ENCODE data around the gene ITGAE.
"Not testable (repeated sequence)": the region's sequence is repeated elsewhere in the genome, so short reads cannot be mapped to it uniquely, and the experiment has no call there.

ITGAE gene, protein sequence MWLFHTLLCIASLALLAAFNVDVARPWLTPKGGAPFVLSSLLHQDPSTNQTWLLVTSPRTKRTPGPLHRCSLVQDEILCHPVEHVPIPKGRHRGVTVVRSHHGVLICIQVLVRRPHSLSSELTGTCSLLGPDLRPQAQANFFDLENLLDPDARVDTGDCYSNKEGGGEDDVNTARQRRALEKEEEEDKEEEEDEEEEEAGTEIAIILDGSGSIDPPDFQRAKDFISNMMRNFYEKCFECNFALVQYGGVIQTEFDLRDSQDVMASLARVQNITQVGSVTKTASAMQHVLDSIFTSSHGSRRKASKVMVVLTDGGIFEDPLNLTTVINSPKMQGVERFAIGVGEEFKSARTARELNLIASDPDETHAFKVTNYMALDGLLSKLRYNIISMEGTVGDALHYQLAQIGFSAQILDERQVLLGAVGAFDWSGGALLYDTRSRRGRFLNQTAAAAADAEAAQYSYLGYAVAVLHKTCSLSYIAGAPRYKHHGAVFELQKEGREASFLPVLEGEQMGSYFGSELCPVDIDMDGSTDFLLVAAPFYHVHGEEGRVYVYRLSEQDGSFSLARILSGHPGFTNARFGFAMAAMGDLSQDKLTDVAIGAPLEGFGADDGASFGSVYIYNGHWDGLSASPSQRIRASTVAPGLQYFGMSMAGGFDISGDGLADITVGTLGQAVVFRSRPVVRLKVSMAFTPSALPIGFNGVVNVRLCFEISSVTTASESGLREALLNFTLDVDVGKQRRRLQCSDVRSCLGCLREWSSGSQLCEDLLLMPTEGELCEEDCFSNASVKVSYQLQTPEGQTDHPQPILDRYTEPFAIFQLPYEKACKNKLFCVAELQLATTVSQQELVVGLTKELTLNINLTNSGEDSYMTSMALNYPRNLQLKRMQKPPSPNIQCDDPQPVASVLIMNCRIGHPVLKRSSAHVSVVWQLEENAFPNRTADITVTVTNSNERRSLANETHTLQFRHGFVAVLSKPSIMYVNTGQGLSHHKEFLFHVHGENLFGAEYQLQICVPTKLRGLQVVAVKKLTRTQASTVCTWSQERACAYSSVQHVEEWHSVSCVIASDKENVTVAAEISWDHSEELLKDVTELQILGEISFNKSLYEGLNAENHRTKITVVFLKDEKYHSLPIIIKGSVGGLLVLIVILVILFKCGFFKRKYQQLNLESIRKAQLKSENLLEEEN

DNA sequence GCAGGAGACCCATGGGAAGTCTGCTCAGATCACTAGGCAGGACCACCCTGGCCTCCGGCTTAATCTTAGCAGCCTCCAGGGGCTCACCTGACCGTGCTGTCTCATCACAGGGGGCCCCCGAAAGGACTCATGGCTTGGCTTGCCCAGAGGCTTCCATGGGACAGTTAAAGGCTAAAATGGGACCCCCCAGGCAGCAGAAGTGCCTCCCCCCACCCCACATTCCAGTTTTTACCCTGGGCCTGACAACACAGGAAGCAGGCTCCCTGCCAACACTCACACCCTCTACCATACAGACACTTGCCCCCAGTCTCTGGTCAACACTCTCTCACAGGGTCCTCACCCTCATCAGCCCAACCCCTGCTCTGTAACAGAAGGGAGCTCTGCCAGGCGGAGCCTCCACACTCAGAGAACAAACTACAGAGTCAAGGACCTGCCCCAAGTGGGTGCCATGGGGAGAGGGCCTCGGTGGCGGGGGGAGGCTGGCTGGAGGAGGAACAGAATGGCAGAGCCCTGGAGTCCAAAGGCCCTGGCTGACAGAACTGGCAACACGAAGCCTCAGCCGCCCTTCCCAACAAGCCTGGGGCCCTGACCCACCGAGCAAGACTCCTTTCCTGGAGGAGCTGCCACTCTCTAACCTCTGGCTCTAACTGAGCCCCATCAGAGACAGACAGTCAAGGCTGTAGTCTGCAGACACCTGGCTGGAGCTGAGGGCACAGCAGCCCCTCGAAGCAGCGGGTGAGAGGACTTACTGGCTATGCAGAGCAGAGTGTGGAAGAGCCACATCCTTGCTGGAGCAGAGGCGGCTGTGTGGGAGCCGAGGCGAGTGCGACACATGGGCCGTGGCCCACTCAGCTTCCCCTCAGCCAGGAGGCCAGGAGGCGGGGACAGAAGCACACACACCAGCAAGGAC lies at the start of gene ITGAE:
ITGAE (minus strand) TSS at position 827 of the 910 bp plus-strand sequence; CDS start at position 783, 44 bp downstream.
- no peak for DNase-seq (ENCODE audit: low spot score)

DNA sequence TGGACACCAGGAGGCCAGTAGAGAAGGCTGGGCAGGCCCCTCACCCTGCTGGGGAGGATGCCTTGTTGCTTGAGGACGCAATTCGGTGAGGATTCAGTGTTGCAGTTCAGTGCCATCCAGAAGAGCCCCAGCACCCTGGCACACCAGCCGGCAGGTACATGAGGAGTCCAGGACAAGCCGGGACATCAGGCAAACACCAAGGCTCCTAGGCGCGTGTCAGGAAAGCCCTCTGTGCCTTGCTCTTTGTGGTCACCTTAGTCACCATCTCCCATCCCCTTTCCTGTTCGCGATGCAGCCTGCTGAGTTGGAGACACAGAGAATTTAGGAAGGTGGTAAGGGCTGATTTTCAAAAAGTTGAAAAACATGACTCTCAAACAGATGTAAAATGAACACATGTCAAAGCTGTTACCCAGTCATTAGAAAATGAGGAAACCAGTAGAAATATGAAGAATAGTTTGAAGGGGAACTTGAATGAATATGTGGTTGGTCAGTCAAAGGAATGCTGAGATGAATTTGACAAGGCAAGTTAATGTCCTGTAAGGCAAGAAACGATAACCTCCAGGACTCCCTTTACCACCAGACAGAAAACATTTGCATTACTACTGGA lies 47.3 kb upstream of the ITGAE start:
- no peak for DNase-seq (ENCODE audit: low spot score)

DNA sequence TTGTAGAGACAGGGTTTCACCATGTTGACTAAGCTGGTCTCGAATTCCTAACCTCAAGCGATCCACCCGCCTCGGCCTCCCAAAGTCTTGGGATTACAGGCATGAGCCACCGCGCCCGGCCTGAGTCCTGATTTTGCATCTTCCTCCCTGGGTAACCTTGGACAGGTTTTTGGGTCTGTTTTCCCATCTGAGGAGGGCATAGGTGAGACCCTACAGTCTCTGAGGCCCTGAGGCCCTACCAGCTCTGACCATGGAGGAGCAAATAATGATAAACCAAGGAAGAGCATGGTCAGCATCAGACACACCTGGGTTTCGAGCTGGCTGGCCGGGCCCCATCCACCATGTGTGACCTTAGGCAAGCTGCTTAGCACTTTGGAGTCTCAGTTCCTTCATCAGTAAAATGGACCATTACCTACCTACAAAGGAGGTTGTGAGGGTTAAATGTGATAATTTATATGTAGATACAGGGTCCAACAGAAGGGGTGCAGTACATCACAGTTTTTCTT lies 46.2 kb upstream of the ITGAE start:
- no peak for DNase-seq (ENCODE audit: low spot score)

DNA sequence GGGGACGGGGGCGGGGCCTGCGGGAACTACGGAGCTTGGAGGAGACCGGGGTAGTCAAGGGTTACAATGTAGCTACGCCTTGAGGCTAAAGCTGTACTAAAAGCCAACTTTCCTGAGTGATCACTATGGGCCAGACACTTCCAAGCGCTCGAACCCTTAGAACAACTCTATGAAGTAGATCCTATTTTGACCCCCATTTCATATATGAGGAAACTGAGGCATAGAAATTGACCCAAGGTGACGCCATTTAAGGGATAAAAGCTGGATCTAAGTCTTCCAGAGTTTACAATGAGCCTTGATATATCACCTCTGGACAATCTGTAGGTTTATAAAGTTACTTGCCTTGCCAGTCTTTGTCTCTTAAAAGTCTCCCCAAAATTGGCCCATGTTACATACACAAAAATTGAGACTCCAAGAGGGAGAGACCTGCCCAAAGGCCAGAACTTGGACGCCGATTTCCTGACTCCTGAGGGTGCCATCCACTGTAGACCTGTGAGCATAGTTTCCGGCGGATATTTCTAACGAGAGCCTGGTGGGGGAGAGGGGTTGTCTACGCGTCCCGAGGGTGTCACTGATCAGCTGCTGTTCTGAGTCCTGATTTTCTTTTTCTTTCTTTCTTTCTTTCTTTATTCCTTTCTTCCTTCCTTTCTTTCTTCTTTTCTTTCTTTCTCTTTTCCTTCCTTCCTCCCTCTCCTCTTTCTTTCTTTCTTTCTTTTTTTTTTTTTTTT lies 45.6 kb upstream of the ITGAE start:
- no peak for DNase-seq (ENCODE audit: low spot score)

DNA sequence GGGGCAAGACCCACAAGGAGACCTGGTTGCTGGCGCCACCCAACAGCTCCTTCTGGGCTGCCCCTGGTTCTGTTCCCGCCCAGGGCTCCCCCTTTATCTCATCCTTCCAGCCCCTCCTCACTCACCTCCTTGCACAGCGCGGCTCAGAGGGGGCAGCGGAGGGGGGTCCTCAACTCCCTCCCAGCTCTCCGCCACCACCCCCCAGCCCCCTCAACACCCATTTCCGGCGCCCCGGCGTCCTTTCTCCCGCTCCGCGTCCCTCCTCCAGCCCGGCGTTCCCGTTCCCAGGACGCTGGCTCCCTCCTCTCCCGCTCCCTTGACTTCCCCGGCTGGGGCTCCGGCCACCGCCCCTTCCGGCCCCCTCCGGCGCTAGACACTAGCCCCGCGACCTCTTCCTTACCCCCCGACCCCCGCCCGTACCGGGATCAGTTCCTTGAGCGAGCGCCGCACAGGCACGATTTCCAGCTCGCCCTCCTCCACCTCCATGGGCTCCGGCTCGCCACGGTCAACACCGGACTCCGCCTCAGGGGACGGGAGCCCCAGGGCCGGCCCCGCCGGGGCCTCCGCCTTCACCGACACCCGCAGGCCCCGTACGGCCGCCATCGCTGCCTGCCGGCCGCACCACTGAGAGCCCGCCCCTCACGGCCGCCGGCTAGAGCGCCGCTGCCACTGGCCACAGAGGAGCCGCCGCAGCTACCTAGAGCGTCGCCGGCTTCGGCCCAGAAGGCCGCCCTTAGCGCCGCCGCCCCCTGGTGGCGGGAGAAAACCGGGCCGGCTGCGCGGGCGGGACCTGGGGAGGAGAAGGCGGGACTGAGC lies 44.8 kb upstream of the ITGAE start, which contains the start of gene NCBP3:
NCBP3 (minus strand) TSS at position 626 of the 816 bp plus-strand sequence; CDS start at position 603, 23 bp downstream.
- DNase-seq (ENCODE audit: low spot score): peak; percentile 97

DNA sequence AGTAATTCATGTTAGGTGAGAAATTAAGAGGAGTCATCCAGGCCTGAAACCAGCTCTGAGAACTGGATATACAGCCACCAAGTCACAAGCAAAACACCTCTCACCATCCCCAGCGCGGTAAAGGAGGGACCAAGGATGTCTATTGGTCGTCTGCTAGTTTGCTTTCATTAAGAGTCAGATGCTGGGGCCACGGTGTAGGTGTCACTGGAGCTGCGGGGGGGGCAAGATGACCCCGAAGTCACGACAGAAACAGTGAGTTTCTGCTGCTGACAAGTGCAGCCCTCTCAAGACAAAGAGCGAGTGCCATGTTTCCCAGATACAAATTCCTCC lies 44.3 kb upstream of the ITGAE start:
- no peak for DNase-seq (ENCODE audit: low spot score)

DNA sequence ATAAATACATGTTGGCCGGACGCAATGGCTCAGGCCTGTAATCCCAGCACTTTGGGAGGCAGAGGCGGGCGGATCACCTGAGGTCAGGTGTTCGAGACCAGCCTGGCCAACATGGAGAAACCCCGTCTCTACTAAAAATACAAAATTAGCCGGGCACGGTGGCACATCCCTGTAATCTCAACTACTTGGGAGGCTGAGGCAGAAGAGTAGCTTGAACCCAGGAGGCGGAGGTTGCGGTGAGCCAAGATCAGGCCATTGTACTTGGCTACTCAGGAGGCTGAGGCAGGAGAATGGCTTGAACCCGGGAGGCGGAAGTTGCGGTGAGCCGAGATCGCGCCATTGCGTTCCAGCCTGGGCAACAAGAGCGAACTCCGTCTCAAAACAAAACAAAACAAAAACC lies 43.6 kb upstream of the ITGAE start:
- DNase-seq (ENCODE audit: low spot score): not testable (repeated sequence)

DNA sequence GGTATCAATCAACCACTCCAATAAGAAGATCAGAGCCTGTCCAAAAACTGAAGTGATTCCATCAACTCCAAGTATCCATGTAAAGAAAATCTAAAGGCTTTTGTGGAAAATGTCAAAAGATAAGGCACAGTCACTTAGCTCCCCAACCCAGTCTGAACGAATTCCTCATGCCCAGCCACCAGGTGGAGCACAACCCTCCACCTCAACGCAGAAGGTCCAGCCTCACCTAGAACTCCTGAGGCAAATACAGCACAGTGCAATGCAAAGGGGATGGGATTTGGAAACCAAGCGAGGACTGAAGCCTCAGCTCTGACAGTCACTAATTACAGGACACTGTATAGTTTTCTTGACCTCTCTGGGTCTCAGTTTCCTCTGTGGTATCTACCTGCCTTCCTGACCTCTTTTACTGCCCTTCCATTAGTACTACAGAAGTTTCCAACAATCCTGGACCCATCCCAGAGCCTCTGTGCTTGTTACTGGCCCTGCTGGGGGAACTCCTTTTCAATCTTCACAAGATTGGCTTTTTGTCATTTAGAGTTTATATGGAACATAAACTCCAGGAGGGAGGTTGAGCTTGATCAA lies 43.0 kb upstream of the ITGAE start:
- DNase-seq (ENCODE audit: low spot score): peak; percentile 47

DNA sequence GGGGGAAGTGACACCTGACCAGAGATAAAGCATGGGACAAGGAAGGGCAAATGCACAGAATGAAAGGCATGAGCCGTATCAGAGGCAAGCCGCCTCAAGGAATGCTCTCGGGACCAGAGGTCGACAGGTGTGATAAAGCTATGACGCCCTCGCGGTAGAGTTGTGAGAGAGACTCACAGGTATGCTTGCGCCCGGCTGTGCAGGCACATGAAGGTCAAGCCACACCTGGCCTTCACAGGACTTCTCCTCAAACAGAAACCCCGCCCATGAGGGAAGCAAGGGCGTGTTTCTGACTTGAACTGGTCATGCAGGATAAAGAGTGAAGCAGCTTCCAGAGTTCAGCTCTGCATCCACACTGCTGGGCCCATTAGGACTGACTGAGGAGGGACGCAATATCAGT lies 37.2 kb upstream of the ITGAE start:
- DNase-seq (ENCODE audit: low spot score): no peak

DNA sequence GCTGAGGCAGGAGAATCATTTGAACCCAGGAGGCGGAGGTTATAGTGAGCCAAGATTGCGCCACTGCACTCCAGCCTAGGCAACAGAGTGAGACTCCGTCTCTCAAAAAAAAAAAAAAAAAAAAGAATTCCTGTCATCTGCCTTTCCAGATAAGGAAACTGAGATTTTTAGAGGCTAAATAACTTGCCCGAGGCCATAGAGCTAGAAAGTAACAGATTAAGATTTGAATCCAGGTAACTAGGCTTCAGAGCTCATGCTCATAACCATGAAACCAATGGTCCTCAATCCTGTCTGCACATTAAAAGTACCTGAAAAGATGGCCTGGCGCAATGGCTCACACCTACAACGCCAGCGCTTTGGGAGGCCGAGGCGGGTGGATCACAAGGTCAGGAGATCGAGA lies 35.6 kb upstream of the ITGAE start:
- no peak for DNase-seq (ENCODE audit: low spot score)

DNA sequence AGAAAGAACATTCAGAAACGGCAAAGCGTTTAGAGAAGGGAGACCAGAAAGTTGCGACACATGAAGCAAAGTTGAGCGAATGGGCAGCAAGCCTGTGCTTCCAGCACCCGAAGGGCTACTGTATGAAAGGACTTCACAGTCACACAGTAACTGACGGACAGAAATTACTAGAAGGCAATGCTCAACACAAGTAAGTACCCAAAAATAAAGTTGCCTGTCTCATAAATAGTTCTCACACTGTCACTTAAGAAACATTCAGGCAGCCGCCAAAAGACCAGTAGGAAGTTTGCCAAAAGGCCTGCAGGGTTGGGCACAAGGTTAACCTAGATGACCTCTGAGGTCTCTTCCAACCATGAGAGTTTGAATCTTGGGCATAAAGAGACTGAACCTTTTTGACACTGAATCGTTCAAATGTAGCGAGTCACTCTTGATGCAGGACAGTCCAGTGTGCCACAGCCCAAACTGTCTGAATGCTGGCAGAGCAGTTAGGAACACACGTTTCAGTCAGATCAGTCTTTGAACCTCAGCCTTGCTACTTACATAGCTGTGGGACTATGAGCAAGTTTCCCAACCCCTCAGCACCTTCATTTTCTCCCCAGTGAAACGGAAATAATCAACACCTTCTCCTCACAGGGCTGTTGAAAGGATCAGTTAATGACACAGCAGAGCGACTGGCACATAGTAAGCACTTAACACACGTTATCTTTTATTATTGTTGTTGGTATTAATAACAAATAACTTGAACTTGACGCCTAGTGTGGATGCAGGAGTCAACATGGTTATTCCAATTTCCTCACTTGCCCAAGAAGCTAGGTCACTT lies 34.6 kb upstream of the ITGAE start:
- DNase-seq (ENCODE audit: low spot score): no peak

DNA sequence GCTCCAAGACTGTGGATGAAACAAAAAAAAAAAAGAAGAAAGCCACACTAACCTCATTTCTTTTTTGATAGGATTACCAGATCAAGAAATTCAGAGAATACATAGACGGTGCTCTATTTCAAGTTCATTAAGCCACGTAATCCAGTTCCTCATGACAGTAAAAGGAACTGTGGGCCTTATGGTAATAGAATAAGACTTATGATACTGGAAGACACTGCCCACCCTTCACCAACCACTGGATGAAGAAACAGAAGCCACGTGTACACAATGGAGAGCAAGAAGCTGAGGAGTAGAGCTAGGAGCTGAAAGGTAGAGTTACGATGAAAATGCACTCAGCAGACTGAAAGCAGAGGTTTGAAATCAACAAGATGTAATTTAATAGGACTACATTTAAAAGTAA lies 33.8 kb upstream of the ITGAE start:
- DNase-seq (ENCODE audit: low spot score): no peak

DNA sequence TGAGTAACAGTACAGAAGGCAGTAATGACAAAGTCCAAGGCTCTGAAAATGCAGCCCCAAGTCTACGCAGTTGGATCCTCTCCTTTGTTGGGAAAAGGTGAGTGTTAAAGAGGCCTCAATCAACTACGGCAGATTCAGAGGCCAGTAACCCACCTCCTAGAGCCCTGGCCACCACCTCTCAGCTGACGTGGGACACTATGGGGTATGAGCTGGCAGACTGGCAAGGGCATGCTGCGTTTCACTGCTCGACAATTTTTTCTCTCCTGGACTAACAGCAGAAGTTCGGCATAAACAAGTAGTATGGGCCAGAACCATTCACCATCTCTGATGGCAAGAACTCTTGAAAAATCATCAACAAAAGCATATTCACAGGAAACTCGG lies 27.9 kb upstream of the ITGAE start:
- DNase-seq (ENCODE audit: low spot score): no peak

DNA sequence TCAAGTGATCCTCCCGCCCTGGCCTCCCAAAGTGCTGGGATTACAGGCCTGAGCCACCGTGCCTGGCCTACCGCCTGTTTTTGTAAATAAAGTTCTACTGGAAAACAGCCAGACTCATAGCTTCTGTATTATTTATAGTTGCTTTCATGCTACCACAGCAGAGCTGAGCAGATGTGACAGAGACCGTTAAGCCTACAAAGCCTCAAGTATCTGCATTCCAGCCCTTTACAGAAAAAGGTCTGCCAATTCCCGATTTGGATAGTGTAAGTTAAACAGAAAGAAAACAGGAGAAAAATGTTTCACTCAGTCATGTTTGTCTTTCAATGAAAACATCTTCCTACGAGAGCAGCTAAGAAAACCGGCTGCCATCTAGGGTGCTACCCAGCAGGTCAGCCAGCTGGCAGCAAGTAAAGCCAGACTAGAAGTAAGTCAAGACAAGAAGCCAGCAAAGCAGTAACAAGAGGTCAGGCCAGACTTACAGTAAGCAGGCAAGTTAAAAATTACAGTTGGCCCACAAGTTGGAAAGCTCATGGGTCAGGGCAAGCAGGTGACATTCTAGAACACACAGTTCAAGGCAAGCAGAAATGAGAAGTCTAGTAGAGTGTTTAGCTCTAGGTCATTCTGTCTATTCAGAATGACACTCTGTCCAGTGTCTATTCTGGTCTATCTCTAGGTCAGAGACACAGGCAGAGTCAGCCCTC lies 27.3 kb upstream of the ITGAE start:
- DNase-seq (ENCODE audit: low spot score): no peak

DNA sequence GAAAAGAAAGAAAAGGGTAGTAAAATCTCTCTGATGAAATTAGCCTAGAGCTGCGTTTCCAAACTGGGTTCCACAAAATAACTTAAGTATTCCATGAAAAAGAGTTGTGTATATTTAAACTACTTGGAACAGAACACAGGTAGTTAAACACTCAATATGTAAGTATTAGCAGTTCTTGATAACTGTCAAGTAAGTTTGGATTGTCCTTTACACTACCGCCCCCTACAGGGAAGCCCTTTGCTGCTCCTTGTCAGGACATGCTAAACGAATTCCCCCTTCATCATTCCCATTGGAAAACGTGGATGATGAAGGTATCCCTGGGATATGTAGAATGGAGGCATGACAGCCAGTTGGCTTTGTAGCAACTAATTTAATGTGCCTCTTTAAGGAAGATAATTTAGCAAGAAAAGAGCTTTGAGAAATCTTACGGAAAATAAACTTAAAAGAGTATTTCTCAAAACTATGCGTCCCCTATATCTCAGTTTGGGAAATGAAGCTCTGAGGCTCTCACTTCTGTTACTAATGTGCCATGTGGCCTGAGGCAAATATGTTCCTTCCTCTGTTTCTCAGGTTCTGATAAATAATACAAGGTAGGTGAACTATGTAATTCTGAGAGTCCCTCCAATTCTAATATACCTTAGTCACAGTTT lies 26.3 kb upstream of the ITGAE start:
- peak; percentile 57 for DNase-seq (ENCODE audit: low spot score)

DNA sequence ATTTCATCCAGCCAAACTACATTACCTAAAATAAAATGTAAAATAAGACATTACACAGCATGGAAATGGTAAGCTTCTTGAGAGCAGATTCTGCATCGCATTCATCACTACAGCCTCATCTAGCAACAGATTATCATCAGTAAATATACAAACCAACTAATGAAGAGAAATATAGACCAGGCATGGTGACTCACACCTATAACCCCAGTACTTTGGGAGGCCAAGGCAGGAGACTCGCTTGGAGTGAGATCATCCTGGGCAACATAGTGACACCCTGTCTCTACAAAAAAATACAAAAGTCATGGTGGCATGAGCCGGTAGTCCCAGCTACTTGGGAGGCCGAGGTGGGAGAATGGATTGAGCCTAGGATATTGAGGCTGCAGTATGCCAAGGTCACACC lies 25.2 kb upstream of the ITGAE start:
- no peak for DNase-seq (ENCODE audit: low spot score)

DNA sequence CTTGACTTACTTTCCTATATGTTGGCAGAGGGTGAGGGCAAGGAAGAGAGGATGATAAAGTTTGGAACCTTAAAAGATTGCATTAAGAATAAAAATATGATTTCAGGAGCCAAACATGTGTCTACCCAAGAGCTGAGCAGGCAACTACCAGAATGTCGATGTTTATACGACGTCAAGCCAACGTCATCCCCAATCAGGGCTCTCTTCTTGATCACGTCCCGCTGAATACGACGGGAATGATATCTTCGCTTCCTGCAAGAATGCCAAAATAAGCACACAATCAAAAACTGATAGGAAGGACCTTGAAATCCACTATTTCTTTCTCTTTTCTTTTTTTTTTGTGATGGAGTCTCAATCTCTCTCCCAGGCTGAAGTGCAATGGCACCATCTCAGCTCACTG lies 20.1 kb upstream of the ITGAE start:
- no peak for DNase-seq (ENCODE audit: low spot score)
